Activated T-cell treated with anti-CD3 and anti-CD28 coated beads for 48 hours (primary cell): ENCODE measurements around the gene ARMC9.

Source experiments
- DNase-seq: peaks from one replicate; pipeline ENCODE4 v3.0.0-alpha.2; 2020; ENCODE audit warnings: low read depth

Gene ARMC9

GRCh38 chr2:231383416-231384108 lies 185.1 kb downstream of the ARMC9 start:
- no peak for DNase-seq

GRCh38 chr2:231384109-231384435 lies 185.6 kb downstream of the ARMC9 start:
- DNase-seq: no peak

- DNase-seq: no peak
Observed at GRCh38 chr2:231384970-231385369, 186.5 kb downstream of the ARMC9 start.

GRCh38 chr2:231385429-231385828 lies 187.0 kb downstream of the ARMC9 start:
- no peak for DNase-seq

- no peak for DNase-seq
Observed at GRCh38 chr2:231386446-231386845, 188.0 kb downstream of the ARMC9 start.

- DNase-seq: no peak
Observed at GRCh38 chr2:231387904-231388724, 189.7 kb downstream of the ARMC9 start.

- no peak for DNase-seq
Observed at GRCh38 chr2:231388725-231389346, 190.4 kb downstream of the ARMC9 start.

GRCh38 chr2:231390667-231391066 lies 192.2 kb downstream of the ARMC9 start:
- no peak for DNase-seq

- no peak for DNase-seq
Observed at GRCh38 chr2:231391981-231392380, 193.6 kb downstream of the ARMC9 start.

- DNase-seq: no peak
Observed at GRCh38 chr2:231392431-231393148, 194.2 kb downstream of the ARMC9 start.

- DNase-seq: no peak
Observed at GRCh38 chr2:231393149-231394131, 195.0 kb downstream of the ARMC9 start.

- no peak for DNase-seq
Observed at GRCh38 chr2:231394211-231395141, 196.0 kb downstream of the ARMC9 start.

GRCh38 chr2:231395188-231396057 lies 197.0 kb downstream of the ARMC9 start, which contains the start of gene B3GNT7:
TSS of gene B3GNT7 (plus strand) at chr2:231395710. CDS start at chr2:231395804, 94 bp downstream.
- no peak for DNase-seq

- DNase-seq: no peak
Observed at GRCh38 chr2:231396058-231396821, 197.8 kb downstream of the ARMC9 start.

GRCh38 chr2:231397011-231397927 lies 198.8 kb downstream of the ARMC9 start:
- DNase-seq: no peak

GRCh38 chr2:231397928-231398294 lies 199.5 kb downstream of the ARMC9 start:
- DNase-seq: no peak

GRCh38 chr2:231398585-231398984 lies 200.2 kb downstream of the ARMC9 start:
- DNase-seq: no peak
